Right atrium auricular region (tissue), 2 donors: Measurements from ENCODE around the gene PRUNE2. TPM values are rescaled to one million over a fixed set of nuclear protein-coding genes. Genes with fewer than 3 reads are reported as not detected.
A peak's percentile ranks its signal among the peaks of the same experiment; 100 is the strongest.

Experiments
- DNase-seq: peaks from one replicate; pipeline ENCODE4 v3.0.0-alpha.2; 2019; ENCODE audit warnings: low spot score
- H3K27ac ChIP-seq, 2 donors: fragments of 200-600 bp; sonication (generic); 1 replicate in 1 of 2; 2 replicates in 1 of 2; pipeline ENCODE4 v1.5.1; 2016 to 2019
- H3K27me3 ChIP-seq, 2 donors: fragments of 200-600 bp; sonication (generic); one replicate each; pipeline versions ENCODE4 v1.5.1 to v1.6.0; 2017 to 2019
- H3K36me3 ChIP-seq: fragments of 200-600 bp; sonication (generic); one replicate; pipeline ENCODE4 v1.5.1; 2016
- H3K4me1 ChIP-seq, 2 donors: fragments of 200-600 bp; sonication (generic); one replicate each; pipeline versions ENCODE4 v1.5.1 to v1.6.0; 2017 to 2019
- H3K4me3 ChIP-seq, 2 donors: fragments of 200-600 bp; sonication (generic); 1 replicate in 1 of 2; 2 replicates in 1 of 2; pipeline ENCODE4 v1.5.1; 2017 to 2019; ENCODE audit warnings: mild to moderate bottlenecking in 1 of 2, moderate library complexity in 1 of 2
- H3K9me3 ChIP-seq, 2 donors: fragments of 200-600 bp; sonication (generic); one replicate each; pipeline ENCODE4 v1.5.1; 2019
- total RNA-seq, 2 donors: library from RNA; depleted of rRNA; stranded (reverse); fragments of >200 nt; gene quantifications; one replicate each; pipeline ENCODE4 v1.1.0, GENCODE V29; 2016
- TF ChIP-seq, protein P1 (sequence below), 2 donors: fragments of 200-600 bp; sonication (generic); IDR thresholded peaks; one replicate each; pipeline ENCODE4 v1.5.1; 2019; ENCODE audit warnings: antibody characterized with exemption in 2 of 2

Gene PRUNE2
- total RNA-seq, 2 donors from 2014 or later: 15.4 to 28.5 TPM

DNA sequence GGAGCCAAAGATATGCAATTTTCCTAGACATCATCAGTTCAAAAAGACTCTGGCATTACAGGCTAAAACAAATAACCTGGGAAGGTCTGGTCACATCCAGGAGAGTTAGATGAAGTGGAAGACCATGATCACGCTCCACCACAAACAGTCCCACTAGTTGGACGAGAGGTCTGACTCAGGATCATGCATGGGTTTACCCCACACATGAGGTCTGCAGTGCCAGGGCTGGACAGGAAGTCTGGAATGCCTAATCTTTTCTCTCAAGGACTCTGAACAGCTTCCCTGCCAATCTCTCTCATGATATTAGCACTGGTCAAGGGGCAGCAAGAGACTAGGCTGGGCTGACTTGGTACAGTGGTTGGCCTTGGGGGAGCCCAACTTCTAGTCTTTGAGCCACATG lies 7.1 kb downstream of the PRUNE2 start:
- H3K27ac ChIP-seq: no peak overlapping the region

GRCh38 chr9:76897804-76898525 lies 7.9 kb downstream of the PRUNE2 start:
- Histone ChIP-seq H3K27me3 (no peaks in the 10 kb centered on the region), H3K36me3 (no peaks in the 10 kb centered on the region), H3K4me3 (no peak overlapping the region), H3K9me3 (no peaks in the 10 kb centered on the region), H3K27ac (no peak overlapping the region), H3K4me1 (peaks cover 0 to 9% of the 10 kb centered on the region in 2 donors)
- TF ChIP-seq, protein P1, sequence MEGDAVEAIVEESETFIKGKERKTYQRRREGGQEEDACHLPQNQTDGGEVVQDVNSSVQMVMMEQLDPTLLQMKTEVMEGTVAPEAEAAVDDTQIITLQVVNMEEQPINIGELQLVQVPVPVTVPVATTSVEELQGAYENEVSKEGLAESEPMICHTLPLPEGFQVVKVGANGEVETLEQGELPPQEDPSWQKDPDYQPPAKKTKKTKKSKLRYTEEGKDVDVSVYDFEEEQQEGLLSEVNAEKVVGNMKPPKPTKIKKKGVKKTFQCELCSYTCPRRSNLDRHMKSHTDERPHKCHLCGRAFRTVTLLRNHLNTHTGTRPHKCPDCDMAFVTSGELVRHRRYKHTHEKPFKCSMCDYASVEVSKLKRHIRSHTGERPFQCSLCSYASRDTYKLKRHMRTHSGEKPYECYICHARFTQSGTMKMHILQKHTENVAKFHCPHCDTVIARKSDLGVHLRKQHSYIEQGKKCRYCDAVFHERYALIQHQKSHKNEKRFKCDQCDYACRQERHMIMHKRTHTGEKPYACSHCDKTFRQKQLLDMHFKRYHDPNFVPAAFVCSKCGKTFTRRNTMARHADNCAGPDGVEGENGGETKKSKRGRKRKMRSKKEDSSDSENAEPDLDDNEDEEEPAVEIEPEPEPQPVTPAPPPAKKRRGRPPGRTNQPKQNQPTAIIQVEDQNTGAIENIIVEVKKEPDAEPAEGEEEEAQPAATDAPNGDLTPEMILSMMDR (IDR thresholded peaks at IDR 0.05): no peak
- no peak for DNase-seq

More for the DNA sequence above, 7.1 kb downstream of the PRUNE2 start:
- Histone ChIP-seq H3K4me1 (peaks cover 0 to 5% of the 10 kb centered on the region in 2 donors), H3K36me3 (no peaks in the 10 kb centered on the region), H3K27me3 (no peaks in the 10 kb centered on the region), H3K9me3 (no peaks in the 10 kb centered on the region), H3K4me3 (no peak overlapping the region)
- TF ChIP-seq, protein P1 (IDR thresholded peaks at IDR 0.05): no peak
- no peak for DNase-seq

DNA sequence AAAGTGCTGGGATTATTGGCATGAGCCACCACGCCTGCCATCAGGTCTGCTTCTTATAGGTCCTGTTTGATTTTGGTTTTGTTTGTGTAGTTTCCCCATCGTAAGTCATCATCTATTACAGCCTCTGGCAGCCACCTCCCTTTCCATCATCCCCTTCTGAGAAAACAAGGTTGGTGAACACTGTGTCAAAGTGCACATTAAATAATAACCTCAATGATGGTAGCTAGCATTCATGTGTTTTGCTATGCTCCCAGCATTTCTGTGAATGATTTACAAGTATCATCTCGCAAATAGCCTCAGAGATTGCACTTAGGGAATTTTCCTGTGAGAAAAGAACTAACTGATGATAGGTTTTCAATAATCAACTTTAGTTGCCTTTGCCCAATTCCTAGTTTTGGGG lies 9.9 kb downstream of the PRUNE2 start:
- H3K27ac ChIP-seq: no peak overlapping the region
- no peak overlapping the region for H3K4me3 ChIP-seq
- no peak for DNase-seq
- TF ChIP-seq, protein P1 (IDR thresholded peaks at IDR 0.05): no peak
- no peaks in the 10 kb centered on the region for H3K9me3 ChIP-seq
- H3K36me3 ChIP-seq: no peaks in the 10 kb centered on the region
- H3K4me1 ChIP-seq: peaks cover 0 to 9% of the 10 kb centered on the region in 2 donors
- no peaks in the 10 kb centered on the region for H3K27me3 ChIP-seq

DNA sequence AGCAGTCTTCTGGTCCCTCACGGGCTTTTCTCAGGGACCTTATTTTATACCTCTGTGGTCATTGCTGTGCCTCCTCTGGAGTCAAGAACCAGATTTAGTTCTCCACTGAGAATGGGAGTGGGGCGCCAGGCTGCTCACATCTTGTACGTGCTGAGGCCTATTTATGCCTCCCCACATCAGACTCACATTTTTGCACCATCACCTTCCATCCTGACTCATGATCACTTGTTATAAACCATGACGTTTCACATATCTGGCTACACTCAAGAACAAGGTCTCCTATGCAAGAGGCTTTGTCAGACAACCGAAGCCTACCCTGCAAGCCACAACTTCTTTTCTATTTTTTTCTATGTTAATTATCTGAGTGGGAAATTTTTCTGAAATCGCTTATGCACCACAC lies 10.7 kb downstream of the PRUNE2 start:
- DNase-seq: no peak
- H3K27me3 ChIP-seq: no peaks in the 10 kb centered on the region
- no peak overlapping the region for H3K4me3 ChIP-seq
- H3K9me3 ChIP-seq: no peaks in the 10 kb centered on the region
- no peaks in the 10 kb centered on the region for H3K36me3 ChIP-seq
- peaks cover 0 to 9% of the 10 kb centered on the region in 2 donors for H3K4me1 ChIP-seq
- TF ChIP-seq, protein P1 (IDR thresholded peaks at IDR 0.05): no peak
- no peak overlapping the region for H3K27ac ChIP-seq

DNA sequence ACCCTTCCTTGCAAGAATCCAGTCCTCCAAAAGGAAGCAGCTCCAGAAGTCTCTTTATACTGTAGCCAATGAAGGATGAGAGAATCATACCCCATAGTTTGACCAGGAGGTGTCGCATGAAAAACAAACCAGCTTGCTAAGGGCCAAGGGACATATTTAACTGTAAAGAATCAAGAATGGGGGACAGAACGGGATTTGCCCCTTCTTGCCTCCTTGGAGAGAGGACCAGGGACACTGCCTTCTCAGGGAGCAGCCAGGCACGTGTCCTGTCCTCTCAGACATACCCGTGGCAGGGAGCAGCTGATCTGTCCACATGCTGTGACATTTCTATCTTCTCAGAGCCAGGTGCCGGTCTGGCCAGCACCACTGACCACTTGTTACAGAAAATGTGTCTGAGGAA lies 11.7 kb downstream of the PRUNE2 start:
- Histone ChIP-seq H3K27ac (peak overlapping the region; percentile 26 to 50), H3K4me1 (peaks cover 0 to 9% of the 10 kb centered on the region in 2 donors)

More for the DNA sequence above, 11.7 kb downstream of the PRUNE2 start:
- no peak overlapping the region for H3K4me3 ChIP-seq
- H3K36me3 ChIP-seq: no peaks in the 10 kb centered on the region
- no peaks in the 10 kb centered on the region for H3K9me3 ChIP-seq
- DNase-seq: no peak
- TF ChIP-seq, protein P1 (IDR thresholded peaks at IDR 0.05): no peak
- no peaks in the 10 kb centered on the region for H3K27me3 ChIP-seq
